GM21737 (cell line): ENCODE data around the gene URB1.

Experiments
- ATAC-seq: cut with Tn5 transposase; IDR thresholded peaks from one replicate; pipeline ENCODE4 v1.9.1; 2021; ENCODE audit warnings: mild to moderate bottlenecking, moderate library complexity; ENCODE audit not compliant: unreplicated experiment

URB1 gene

GRCh38 chr21:32346951-32347350 is 45.9 kb downstream of the URB1 start:
- no peak for ATAC-seq

- no peak for ATAC-seq
Measured at GRCh38 chr21:32340863-32341848, 51.7 kb downstream of the URB1 start.

GRCh38 chr21:32338209-32338921 is 54.4 kb downstream of the URB1 start:
- no peak for ATAC-seq

- no peak for ATAC-seq
Measured at GRCh38 chr21:32337206-32337605, 55.6 kb downstream of the URB1 start.

GRCh38 chr21:32336711-32337110 is 56.1 kb downstream of the URB1 start:
- ATAC-seq, result no peak

GRCh38 chr21:32335601-32336575 is 56.9 kb downstream of the URB1 start:
- no peak for ATAC-seq

GRCh38 chr21:32334980-32335531 is 57.8 kb downstream of the URB1 start:
- no peak for ATAC-seq

- no peak for ATAC-seq
Measured at GRCh38 chr21:32333953-32334673, 58.7 kb downstream of the URB1 start.

GRCh38 chr21:32332463-32332951 is 60.3 kb downstream of the URB1 start:
- no peak for ATAC-seq

GRCh38 chr21:32331444-32332305 is 61.1 kb downstream of the URB1 start:
- ATAC-seq, result no peak

GRCh38 chr21:32330784-32331311 is 62.0 kb downstream of the URB1 start:
- ATAC-seq, result no peak

- ATAC-seq, result no peak
Measured at GRCh38 chr21:32329776-32330175, 63.0 kb downstream of the URB1 start.

GRCh38 chr21:32329331-32329730 is 63.5 kb downstream of the URB1 start:
- no peak for ATAC-seq

- no peak for ATAC-seq
Measured at GRCh38 chr21:32328595-32328994, 64.2 kb downstream of the URB1 start.

GRCh38 chr21:32325706-32326105 is 67.1 kb downstream of the URB1 start:
- ATAC-seq, result no peak

- ATAC-seq, result no peak
Measured at GRCh38 chr21:32322676-32323075, 70.1 kb downstream of the URB1 start.

- ATAC-seq, result no peak
Measured at GRCh38 chr21:32322103-32322502, 70.7 kb downstream of the URB1 start.

GRCh38 chr21:32321480-32321879 is 71.3 kb downstream of the URB1 start:
- ATAC-seq, result no peak
